Mesothelial cell of epicardium (in vitro differentiated cells): Measurements from ENCODE around the gene GJB6. TPM values are rescaled to one million over a fixed set of nuclear protein-coding genes. Genes with fewer than 3 reads are reported as not detected.

ENCODE experiments used
- DNase-seq, 2 experiments: peaks; one replicate each; pipeline ENCODE4 v3.0.0; 2021; ENCODE audit warnings: low spot score in 2 of 2; ENCODE audit not compliant: unreplicated experiment in 2 of 2
- H3K27ac Mint-ChIP-seq: 2 replicates; pipeline ENCODE4 v1.8.0; 2021; ENCODE audit warnings: mixed read lengths
- H3K27me3 Mint-ChIP-seq: 2 replicates; pipeline ENCODE4 v1.8.0; 2021; ENCODE audit warnings: low read depth, mixed read lengths
- H3K36me3 Mint-ChIP-seq: 2 replicates; pipeline ENCODE4 v1.8.0; 2021; ENCODE audit warnings: mixed read lengths
- H3K4me1 Mint-ChIP-seq: 2 replicates; pipeline ENCODE4 v1.8.0; 2021; ENCODE audit warnings: mixed read lengths
- H3K4me3 Mint-ChIP-seq: 2 replicates; pipeline ENCODE4 v1.8.0; 2021; ENCODE audit warnings: mild to moderate bottlenecking, moderate library complexity, mixed read lengths
- H3K9me3 Mint-ChIP-seq: 2 replicates; pipeline ENCODE4 v1.8.0; 2021; ENCODE audit warnings: mixed read lengths
- total RNA-seq: library from RNA; stranded (reverse); gene quantifications from 3 replicates; pipeline ENCODE4 v1.2.1, GENCODE V29; 2021
- TF ChIP-seq, protein P1 (sequence below): fragments of 200-600 bp; sonication (generic); IDR thresholded peaks from one replicate; pipeline ENCODE4 v1.5.0; 2021; ENCODE audit warnings: antibody characterized with exemption; ENCODE audit not compliant: unreplicated experiment

Gene GJB6
- total RNA-seq, 1 donor from 2014 or later, result 32.7 TPM

DNA sequence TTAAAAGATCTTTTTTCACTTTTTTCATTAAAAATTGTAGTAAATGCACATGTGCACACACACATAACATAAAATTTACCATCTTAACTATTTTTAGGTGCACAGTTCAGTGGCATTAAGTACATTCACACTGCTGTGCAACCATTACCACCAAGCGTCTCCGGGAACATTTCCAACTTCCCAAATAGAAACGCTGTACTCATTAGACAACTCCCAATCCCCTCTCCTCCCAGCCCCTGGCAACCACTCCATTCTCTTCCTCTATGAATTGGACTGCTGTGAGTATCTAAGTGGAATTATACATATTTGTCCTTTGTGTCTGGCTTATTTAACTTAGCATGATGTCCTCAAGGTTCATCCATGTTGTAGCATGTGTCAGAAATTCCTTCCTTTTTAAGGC lies 50.9 kb downstream of the GJB6 start:
- Mint-ChIP-seq H3K27ac (no peak overlapping the region), H3K4me1 (peaks cover 13% of the 10 kb centered on the region), H3K9me3 (no peaks in the 10 kb centered on the region), H3K4me3 (no peak overlapping the region), H3K27me3 (no peaks in the 10 kb centered on the region), H3K36me3 (peaks cover 2% of the 10 kb centered on the region)
- TF ChIP-seq, protein P1, sequence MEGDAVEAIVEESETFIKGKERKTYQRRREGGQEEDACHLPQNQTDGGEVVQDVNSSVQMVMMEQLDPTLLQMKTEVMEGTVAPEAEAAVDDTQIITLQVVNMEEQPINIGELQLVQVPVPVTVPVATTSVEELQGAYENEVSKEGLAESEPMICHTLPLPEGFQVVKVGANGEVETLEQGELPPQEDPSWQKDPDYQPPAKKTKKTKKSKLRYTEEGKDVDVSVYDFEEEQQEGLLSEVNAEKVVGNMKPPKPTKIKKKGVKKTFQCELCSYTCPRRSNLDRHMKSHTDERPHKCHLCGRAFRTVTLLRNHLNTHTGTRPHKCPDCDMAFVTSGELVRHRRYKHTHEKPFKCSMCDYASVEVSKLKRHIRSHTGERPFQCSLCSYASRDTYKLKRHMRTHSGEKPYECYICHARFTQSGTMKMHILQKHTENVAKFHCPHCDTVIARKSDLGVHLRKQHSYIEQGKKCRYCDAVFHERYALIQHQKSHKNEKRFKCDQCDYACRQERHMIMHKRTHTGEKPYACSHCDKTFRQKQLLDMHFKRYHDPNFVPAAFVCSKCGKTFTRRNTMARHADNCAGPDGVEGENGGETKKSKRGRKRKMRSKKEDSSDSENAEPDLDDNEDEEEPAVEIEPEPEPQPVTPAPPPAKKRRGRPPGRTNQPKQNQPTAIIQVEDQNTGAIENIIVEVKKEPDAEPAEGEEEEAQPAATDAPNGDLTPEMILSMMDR, result no peak
- DNase-seq, result no peak

- DNase-seq, result no peak
- TF ChIP-seq, protein P1, result no peak
- H3K36me3 Mint-ChIP-seq, result no peaks in the 10 kb centered on the region
- no peaks in the 10 kb centered on the region for H3K9me3 Mint-ChIP-seq
- H3K4me3 Mint-ChIP-seq, result no peak overlapping the region
- H3K27me3 Mint-ChIP-seq, result no peaks in the 10 kb centered on the region
- peak overlapping the region; percentile 10 for H3K27ac Mint-ChIP-seq
- peaks cover 39% of the 10 kb centered on the region for H3K4me1 Mint-ChIP-seq
Measured at GRCh38 chr13:20178156-20178555, 54.0 kb downstream of the GJB6 start.

GRCh38 chr13:20177049-20177831 lies 54.9 kb downstream of the GJB6 start:
- H3K4me3 Mint-ChIP-seq, result no peak overlapping the region
- TF ChIP-seq, protein P1, result no peak
- H3K27ac Mint-ChIP-seq, result no peak overlapping the region
- H3K27me3 Mint-ChIP-seq, result no peaks in the 10 kb centered on the region
- H3K9me3 Mint-ChIP-seq, result peaks cover 5% of the 10 kb centered on the region
- H3K36me3 Mint-ChIP-seq, result no peaks in the 10 kb centered on the region
- DNase-seq, result no peak
- peaks cover 39% of the 10 kb centered on the region for H3K4me1 Mint-ChIP-seq

DNA sequence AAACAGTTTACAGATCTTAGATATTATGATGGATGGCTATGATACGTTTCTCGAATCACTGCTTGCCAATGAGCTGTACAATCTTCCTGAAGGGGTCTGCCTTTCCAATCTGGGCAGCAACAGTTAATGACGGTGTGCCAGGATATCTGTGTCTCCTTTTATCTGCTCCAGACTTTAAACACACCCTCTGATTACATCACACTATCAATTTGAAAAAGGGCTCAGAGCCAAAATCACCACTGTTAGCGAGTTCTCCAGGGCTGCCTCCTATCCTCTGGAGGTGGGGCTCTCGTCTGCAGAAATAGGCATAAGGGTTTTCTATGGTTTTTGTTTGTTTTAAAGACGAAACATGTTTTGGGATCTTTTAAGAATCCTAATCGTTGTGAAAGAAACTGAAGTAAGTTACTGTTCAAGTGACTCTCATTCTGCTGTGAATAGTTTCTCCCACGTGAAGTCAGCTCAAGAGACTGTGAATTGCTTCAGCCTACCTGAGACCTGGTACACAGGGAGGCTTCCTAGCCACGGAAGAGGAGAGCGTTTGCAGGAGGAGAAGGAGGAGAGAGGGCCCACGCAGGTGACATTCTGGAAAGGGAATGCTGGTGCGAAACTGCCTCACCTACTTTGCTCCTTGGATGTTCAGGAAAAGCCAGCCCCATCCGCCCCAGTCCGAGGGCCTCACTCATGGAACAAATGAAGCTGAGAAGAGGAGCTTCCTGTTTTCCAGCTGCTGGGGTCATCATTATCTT lies 56.0 kb downstream of the GJB6 start:
- H3K4me1 Mint-ChIP-seq, result peaks cover 42% of the 10 kb centered on the region
- peak overlapping the region; percentile 43 for H3K27ac Mint-ChIP-seq
- no peak overlapping the region for H3K4me3 Mint-ChIP-seq
- H3K36me3 Mint-ChIP-seq, result no peaks in the 10 kb centered on the region
- TF ChIP-seq, protein P1, result no peak
- no peak for DNase-seq
- H3K9me3 Mint-ChIP-seq, result peaks cover 7% of the 10 kb centered on the region
- no peaks in the 10 kb centered on the region for H3K27me3 Mint-ChIP-seq

DNA sequence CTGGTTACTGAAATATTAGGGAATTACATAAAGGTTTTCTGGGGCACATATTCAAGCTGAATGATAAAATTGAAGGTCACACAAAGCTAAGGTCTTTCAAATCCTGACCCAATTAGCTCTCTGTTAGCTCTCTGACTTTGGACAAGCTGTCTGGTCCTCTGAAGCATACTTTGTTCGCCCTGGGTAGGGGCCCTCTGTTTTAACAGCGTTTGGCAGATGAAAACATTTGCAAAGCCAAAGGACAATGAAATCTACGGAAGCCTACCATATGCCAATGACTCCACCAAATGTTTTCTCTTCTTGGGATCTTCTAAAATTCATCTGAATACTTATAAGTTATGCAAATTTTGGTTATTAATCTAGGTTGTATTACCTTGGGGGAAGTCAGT lies 56.7 kb downstream of the GJB6 start:
- Mint-ChIP-seq H3K27me3 (no peaks in the 10 kb centered on the region), H3K4me3 (no peak overlapping the region), H3K4me1 (peaks cover 45% of the 10 kb centered on the region), H3K9me3 (peaks cover 7% of the 10 kb centered on the region), H3K27ac (peak overlapping the region; percentile 75), H3K36me3 (no peaks in the 10 kb centered on the region)
- DNase-seq, result no peak
- TF ChIP-seq, protein P1, result no peak
